HG02870 (cell line): ENCODE data around the gene C4BPA.

Experiments
- ATAC-seq: cut with Tn5 transposase; IDR thresholded peaks from one replicate; pipeline ENCODE4 v1.9.1; 2021; ENCODE audit warnings: mild to moderate bottlenecking, moderate library complexity; ENCODE audit not compliant: unreplicated experiment

C4BPA gene

DNA sequence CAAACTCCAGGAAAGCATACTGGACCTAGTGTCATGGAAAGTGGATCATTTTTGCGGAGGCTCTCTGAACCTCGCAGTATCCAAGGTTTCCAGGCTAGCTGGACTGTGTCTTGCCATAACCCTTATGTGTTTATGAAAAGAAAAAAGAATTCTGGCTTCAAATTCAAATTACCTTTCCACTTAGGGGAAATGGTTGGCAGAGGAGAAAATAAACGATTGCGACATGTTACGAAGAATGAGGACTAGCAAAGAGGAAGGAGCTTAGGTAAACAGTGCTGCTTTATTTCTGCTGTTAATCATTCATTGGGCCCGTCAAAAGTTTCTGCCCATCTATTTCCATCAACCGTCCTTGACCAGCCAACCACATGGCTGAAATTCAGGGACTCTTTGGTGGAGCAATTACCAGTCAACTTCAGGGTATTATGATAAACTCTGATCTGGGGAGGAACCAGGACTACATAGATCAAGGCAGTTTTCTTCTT lies at the start of gene C4BPA:
TSS of gene C4BPA (plus strand) at position 342 of the 482 bp plus-strand sequence. CDS start 8,793 bp downstream, outside the sequence.
- no peak for ATAC-seq

DNA sequence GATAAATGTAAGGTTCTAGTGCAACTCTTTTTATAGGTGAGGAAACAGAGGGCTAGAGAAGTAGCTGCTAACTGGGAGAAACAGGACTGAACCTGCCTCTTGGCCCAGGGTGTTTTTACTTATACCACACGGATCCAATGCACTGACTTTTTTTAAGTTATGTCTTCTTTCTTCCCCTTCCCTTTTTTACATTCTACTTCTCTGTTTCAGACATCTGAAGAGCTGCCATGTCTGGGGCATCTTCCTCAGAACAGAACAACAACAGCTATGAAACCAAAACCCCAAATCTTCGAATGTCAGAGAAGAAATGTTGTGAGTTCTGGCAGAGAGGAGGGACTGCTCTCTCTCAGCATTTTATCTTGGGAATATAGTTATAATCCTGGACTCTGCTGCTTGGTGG lies 49.5 kb upstream of the C4BPA start:
- ATAC-seq = no peak

DNA sequence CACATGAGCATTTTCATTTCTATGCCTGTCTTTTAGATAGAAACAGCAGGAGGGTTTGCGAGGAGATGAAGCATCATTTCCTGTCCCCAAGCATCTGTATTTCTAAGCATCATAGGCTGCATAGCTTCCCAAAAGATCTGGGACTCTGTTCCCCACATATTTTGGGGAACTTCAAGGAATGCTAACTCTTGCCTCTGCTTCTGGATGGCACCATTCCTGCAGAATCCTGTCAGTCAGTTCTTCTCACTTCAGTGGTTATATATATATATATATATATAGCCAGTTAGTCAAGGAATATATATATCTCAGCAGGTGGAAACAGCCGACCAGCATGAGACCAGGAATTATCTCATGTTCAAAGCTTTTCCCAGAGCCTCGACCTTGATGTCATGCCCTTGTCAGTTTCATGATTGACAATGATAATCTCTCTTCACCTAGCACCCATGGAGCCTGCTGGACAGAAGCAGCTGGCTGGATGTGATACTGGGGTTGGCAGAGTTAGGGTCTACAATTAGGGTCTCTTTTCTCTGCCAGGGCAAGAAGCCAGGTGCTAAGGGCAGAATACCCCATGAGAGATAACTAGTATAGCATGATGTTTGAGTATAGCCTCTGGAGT lies 48.5 kb upstream of the C4BPA start:
- ATAC-seq = no peak

DNA sequence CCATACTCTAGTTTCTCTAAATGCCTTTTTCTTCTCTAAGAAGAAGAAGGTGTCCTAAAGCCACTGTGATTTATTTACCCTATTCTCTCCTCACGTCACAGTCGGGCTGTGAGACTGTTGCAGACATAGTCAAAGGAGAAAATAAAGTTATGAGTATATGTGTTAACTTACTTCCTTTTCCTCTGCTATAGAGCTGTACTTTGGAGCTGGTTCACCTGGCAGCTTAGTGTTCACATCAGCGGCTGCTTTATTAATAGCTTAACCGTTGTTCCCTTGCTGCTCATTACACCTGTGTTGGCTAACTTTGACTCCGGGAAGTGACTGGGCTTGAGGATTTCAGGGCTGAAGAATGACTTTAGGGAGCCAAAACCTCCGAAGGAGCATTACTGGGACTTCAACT lies 47.4 kb upstream of the C4BPA start:
- no peak for ATAC-seq

DNA sequence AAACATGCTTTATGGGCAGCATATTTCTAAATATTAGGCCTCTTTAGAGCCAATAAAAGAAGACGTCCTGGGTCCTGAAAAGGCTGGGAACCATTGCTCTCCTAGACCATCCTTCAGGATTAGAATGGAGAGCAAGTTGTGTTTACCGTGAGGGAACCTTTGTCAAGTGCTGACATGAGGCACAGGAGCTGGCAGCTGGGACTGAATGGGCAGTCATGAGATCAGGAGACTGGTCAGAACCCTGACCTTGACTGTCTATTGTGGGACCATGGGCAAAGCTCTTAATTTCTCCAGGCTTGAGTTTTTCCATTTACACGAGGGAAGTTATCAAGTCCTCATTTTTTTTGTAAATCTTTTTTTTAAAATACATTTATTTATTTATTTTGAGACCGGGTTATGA lies 45.8 kb upstream of the C4BPA start:
- ATAC-seq = no peak

DNA sequence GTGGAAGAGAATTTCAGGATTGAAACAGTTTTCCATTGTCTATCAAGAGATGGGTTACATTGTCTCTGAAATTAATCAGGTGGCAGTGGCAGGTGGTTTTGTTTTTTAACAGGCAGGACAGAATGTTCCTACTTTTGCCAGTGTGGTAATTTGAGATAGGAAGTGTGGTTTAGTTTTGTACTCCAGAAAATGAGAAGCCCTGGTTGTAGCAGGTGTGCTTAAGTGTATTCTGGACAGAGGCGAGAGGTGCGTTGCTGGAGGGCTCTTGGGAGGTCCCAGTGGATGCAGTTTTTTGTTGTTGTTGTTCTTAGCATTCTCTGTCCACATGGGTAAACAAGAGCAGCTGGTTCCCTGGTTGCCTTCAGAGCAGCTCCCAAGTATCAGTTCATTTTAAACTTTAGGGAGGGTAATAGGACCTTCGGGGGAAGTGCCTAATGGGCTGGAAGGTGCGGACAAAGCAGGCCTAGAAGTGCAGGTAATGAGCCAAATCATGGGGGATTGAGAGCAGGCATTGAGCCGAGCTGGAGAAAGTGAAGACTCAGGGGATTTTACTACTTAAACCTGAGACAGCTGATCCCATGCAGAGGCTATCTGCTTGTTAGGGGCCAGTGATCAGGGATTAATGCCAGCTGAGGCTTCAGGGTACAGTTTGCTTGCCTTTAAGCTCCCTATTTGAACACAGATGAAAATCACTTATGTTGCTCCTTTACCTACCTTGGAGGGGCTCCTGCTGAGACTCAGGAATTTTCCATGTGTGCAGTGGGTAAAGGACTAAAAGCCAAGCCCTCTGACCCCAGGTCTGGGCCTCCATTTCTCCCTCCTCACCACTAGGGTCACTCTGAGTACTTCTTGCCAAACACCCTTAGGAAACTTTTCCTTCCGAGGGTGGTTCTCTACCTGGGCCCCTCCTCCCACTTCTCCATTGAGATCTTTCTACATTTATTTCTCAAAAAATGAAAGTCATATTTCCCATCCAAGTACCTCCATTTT lies 44.9 kb upstream of the C4BPA start:
- no peak for ATAC-seq

DNA sequence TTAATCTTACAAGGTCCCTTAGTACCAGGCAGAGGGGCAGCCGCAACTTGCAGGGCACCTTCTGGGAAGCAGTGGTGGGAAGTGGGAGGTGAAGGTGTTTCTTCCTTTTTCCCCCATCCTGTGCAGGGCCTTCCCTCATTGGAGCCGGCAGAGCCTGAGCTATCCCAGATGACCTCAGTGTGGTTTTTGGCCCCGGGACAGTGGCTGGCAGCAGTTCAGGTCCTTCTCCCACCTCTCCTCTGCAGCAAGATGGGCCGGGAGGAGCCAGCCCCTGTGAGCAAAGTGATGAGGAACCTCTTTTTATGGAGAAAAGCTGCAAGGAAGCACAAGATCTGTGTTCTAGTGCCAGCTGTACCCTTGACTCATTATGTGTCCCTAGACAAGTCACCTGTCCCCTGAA lies 44.2 kb upstream of the C4BPA start:
- no peak for ATAC-seq

DNA sequence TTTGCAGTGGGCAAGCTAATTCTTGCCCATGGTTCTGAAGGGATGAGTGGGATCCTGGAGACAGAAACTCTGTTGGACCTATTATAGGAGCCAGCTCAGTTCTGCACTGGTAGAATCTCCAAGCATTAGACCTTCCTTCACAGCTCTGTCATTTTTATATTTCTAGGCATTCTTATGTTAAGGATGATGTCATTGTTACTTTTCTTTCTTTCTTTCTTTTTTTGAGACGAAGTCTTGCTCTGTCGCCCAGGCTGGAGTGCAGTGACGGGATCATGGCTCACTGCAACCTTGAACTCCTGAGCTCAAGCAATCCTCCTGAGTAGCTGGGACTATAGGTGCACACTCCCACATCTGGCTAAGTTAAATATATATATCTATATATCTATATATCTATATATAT lies 43.4 kb upstream of the C4BPA start:
- ATAC-seq = no peak

DNA sequence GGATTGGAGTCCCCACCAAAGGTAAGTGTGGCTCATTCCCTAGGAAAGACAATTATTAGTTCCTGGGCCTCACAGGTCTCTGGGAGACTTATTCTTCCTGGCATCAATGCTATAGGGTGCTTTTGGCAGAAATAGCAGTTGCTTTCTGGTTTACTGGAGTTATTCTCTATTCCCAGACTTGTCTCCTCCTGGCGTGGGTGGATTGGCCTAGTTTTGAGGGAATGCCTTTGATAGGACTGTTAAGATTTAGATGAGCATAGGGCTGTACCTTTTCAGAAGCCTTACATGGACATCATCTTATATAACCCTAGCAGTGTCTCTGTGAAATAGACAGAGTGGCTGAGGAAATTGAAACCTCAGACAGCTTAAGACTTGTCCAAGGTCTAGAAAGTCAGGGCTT lies 42.0 kb upstream of the C4BPA start:
- no peak for ATAC-seq

DNA sequence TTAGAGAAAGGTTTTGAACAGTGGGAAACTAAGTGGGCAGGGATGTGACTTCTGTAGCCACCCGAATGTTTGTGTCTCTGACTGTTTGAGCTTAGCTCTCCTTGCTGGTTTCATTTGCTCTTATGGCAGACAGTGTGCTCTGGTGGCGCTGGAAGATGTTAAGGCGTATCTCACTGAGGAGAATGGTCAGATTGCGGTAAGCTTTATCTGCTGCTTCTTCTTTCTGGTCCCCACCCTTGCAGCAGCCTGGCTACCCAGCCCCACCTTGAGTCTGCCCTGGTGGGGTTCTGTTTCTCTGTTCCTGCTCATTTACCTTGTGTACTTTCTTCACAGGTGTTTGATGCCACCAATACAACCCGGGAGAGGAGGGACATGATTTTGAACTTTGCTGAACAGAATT lies 41.0 kb upstream of the C4BPA start:
- no peak for ATAC-seq

DNA sequence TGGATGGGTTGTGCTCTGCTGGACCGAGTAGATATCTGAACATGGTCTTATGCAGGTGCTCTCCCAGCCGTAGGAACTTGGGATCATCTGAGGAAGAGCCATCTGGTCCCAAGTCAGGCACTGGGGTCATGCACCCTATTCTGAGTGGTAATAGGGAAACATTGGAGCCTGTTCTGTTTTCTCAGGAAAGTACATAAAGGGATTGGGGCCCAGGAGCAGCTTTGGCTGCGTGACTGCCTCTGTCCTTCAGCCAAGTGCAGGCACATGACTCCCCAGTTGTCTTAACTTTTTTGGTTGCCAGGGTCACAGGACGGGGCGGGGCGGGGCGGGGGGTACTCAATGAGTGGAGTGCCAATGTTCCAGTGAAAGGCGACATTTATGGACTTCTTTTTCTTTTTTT lies 39.5 kb upstream of the C4BPA start:
- no peak for ATAC-seq

DNA sequence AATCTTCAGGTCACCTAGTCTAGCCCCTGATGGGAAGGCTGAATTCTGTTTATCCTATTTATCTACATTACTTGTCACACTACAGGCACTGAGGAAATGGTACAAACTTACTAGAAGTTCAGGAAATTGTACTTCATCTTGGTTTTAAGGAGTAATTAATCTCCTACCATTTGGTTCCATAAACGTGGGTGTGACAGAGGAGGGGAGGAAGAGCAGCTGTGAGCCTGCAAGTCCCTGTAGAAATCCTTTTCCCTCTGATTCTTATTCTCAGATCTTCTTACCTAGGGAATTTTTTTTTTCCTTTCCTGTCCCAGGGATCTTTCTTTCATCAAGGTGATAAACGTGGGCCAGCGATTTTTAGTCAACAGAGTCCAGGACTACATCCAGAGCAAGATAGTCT lies 36.8 kb upstream of the C4BPA start:
- no peak for ATAC-seq

DNA sequence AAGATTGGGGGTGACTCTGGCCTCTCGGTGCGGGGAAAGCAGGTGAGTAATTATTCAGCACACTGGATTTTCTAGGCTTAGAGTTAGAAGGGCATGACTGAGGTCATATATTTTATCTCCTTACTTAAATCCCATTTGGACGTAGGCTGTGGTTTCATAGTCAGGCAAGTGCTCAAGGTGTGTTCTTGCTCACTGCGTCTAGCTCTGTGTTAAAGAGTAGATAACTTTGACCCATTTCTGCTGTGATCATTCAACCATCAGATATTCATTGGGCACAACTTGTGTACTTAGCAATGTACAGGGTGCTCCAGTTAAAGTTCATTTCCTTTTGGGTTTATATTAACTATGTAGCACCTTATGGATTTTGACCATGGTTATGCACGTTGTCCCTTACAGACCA lies 36.4 kb upstream of the C4BPA start:
- no peak for ATAC-seq

DNA sequence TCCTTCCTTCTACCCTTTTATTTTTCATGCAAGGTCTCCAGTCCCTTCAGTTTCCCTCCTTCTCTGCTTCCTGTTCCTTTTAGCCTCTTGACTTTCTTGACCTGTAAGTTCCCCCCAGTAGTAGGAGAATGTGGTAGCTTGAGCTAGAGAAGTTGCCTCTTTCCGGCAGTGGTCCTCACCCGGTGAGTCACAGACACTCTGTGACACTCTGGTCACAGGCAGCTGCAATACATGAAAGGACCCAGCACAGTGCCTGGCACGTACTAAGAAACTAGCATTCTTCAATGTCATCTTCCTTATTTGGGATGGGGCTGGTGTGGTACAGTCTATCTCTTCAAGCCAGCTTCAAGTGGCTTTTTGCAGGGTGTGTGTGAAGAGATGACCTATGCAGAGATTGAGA lies 35.0 kb upstream of the C4BPA start:
- ATAC-seq = no peak

DNA sequence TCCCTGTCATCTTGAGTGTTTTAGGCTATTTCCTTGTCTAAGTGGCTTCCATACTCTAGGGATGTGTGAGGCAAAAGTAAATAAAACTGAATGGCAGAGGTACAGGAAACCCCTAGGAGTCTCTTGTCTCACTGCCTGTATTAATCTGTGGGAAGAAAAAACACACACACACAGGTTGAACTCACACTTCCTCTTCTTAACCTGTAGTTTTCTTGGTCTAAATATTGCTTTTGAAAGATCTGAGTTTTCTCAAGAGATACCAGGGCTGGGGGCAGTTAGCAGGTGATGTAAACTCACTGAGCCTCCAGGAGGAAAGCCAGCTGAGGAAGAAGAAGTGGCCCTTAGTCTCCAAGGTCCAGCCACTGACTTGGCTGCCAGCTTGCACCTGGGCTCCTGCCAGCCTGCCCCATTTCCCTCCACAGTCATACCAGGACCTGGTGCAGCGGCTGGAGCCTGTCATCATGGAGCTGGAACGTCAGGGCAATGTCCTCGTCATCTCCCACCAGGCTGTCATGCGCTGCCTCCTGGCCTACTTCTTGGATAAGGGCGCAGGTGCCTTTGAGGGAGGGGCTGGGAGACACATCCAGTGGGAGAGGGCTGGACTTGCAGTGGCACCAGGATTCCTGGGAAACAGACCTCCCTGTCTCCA lies 34.1 kb upstream of the C4BPA start:
- ATAC-seq = no peak

DNA sequence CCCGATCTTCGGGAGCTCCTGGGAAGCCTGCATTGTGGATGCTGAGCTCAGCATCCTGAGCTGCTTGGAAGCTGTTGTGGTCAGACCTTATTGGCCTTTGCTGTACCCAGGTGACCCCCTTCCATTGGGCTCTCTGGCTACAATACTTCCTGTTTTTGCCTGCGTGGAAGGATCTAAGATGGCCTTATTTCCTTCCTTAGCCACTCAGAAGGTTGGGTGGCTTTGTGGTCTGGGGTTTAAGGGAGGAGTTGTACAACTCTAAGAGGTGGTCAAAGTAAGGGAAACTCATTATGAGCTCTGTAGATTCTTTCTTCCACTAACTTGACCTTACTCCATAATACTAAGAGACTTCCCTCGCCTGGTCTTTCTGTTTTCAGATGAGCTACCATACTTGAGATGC lies 33.2 kb upstream of the C4BPA start:
- no peak for ATAC-seq

DNA sequence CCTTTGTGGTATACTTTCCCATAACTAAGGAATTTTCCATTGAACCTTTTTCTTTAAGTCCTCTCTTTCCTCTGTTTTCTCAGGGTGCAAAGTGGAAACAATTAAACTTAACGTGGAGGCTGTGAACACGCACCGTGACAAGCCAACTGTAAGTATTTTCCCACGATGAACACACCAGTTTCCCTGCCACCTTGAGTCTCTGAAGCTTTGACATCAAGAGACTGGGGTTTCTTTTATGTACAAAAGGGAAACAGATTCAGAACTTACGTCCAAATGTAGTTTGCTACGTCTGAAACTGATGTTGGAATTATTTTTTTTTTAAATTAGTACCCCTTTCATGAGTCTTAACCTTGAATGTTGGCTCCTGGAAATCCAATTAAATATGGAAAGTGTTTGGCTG lies 32.6 kb upstream of the C4BPA start:
- ATAC-seq = no peak

DNA sequence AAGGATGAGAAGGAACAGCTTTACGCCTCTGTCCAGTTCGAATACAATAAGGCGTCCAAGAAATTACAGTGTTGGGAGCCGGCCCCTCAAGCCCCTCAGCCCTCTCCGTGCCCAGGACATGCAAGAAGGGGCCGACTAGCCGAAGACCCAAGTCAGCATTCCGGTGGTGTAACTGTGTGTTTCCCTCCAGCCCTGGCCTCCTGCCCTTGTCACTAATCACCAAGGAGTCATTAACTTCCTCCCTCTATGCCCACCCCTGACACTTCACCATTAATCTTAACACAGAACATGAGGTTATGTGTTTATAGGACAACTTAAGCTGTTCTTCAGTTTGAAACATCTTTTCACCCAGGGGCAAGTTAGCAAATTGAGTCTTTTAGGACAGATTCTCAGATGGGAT lies 31.8 kb upstream of the C4BPA start:
- no peak for ATAC-seq

DNA sequence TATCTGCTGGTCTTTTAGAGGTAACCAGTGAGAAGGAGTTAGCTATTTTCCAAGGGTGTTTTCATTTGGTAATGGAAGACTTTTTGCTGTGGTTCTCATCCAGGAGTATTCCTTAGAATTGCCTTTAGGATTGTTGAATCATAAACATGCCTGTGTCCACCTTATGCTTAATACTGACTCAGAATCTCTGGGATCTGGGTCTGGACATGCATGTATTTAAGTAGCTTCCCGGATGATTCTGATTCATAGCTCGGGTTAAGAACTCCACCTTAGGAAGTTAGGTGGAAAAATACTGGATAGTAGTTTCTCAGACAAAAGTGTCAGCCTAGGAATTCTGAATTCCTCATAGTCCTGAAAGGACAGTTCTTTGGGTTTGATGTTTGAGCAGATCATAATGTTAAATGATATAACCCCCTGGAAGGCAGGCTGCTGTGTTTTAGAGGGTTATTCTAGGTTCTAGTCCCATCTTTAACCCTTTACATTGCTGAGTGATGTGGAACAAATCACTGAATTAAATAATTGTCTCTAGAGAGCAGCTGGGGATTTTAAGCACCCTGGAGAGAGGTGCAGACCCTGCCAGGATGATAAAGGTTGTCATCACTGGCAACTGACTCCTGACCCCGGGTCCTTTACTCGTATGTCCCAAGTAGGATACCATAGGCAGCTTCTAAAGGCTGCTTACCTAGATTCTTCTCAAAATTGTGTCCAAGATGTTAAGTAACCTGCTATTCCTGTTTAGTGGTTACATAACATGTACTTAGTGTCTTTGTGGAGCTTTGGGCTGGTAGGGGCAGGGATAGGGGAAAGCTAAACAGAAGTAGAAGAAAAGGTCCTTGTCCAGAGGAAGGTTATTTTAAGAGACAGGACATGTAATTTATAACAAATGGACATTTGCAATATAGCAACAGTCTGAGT lies 29.9 kb upstream of the C4BPA start:
- no peak for ATAC-seq

DNA sequence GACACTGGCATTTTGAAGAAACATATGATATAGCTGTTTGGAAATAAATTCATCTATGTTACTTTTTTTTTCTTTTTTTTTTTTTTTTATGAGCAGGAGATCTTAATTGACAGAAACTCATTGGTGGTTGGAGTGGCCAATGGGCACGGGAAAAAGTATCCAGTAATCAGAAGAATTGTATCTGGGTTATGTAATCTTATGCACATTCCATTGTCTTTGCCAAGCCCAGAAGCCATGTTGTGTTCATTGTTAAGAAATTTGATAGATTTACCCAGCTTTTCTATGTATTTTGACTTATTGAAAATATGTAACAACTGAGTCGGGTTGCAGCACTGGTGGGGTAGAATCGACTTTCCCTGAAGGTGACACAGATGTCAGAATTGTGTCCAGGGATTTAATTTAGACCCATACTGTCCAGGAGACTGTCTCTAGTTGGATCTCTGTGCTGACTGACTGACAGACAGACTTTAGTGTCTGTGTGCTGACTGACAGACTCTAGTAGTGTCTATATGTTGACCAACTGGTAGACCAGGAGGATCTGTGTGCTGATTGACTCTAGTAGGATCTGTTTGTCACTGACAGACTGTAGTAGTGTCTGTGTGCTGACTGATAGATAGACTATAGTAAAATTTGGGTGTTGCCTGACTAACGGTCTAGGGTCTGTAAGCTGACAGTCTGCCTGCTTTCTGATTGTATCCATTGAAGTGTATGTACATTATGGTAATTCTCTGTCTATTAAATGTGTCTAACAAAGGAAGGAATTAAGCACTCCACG lies 27.7 kb upstream of the C4BPA start:
- no peak for ATAC-seq
